HCT116 (cell line): ENCODE results near the gene KCNJ1. TPM values are rescaled to one million over a fixed set of nuclear protein-coding genes. Genes with fewer than 3 reads are reported as not detected.

ENCODE experiments used
- ATAC-seq: fragments of 200-7000 bp; cut with Tn5 transposase; 2 replicates; pipeline ENCODE4 v1.9.1; 2020; ENCODE audit warnings: mild to moderate bottlenecking, moderate library complexity
- Bru-seq: library from RNA; stranded (reverse); fragments of 400-500 nt; gene quantifications from one replicate; lab custom pipeline; 2021; lab: Mats Ljungman, UMichigan
- BruChase-seq, 2 experiments: library from RNA; stranded (reverse); fragments of 400-500 nt; gene quantifications; one replicate each; lab custom pipeline; 2021; lab: Mats Ljungman, UMichigan
- BruUV-seq: library from RNA; stranded (reverse); fragments of 400-500 nt; replicated peaks from 2 replicates; lab custom pipeline; 2021; lab: Mats Ljungman, UMichigan
- CTCF ChIA-PET: fragments of 300-600 bp; sonication (Branson Sonifier 250); formaldehyde crosslinking; loops from one replicate; lab custom pipeline; 2021; ENCODE audit warnings: antibody characterized with exemption; lab: Charles Lee
- POLR2A ChIA-PET: fragments of 300-600, 350-600 bp; sonication (Branson Sonifier 250); formaldehyde crosslinking; loops from one replicate; lab custom pipeline; 2021; ENCODE audit warnings: antibody characterized with exemption; lab: Charles Lee
- RAD21 ChIA-PET, 2 experiments: fragments of 300-600 bp; sonication (Branson Sonifier 250); formaldehyde crosslinking; loops; one replicate each; lab custom pipeline; 2023; ENCODE audit warnings: low total read pairs in 2 of 2; ENCODE audit not compliant: uncharacterized antibody in 2 of 2, unreplicated experiment in 2 of 2, low non-redundant PET in 1 of 2; lab: Charles Lee
- DNase-seq: peaks from one replicate; pipeline ENCODE4 v3.0.0-alpha.2; 2010; ENCODE audit warnings: low read depth, low spot score
- H2AFZ ChIP-seq: fragments of 200-600 bp; shearing (Covaris generic), sonication (generic); 2 replicates; pipeline ENCODE4 v1.6.1; 2017; ENCODE audit warnings: low read depth, mixed run types, mixed read lengths, antibody characterized with exemption, low read length; ENCODE audit not compliant: poor library complexity, severe bottlenecking
- H3K27ac ChIP-seq: 2 replicates; pipeline ENCODE4 v1.5.1; 2012; ENCODE audit warnings: low read depth, low read length
- H3K27me3 ChIP-seq: fragments of 200-600 bp; sonication (generic); 2 replicates; pipeline ENCODE4 v1.6.1; 2016; ENCODE audit warnings: mixed run types, low read length, mixed read lengths; ENCODE audit not compliant: insufficient read depth
- H3K36me3 ChIP-seq, 2 experiments: fragments of 200-500 bp in 1 of 2; fragments of 200-600 bp in 1 of 2; sonication (Bioruptor generic) in 1 of 2; sonication (generic) in 1 of 2; 2 replicates each; pipeline versions ENCODE4 v1.5.1 to v1.6.1; 2014 to 2016; ENCODE audit warnings: low read length in 2 of 2, inconsistent platforms in 1 of 2, mixed read lengths in 1 of 2, mixed run types in 1 of 2; ENCODE audit not compliant: insufficient read depth in 2 of 2, control insufficient read depth in 1 of 2
- H3K4me1 ChIP-seq, 2 experiments: fragments of 200-600 bp in 1 of 2; sonication (generic) in 1 of 2; 2 replicates each; pipeline versions ENCODE4 v1.5.1 to v1.6.1; 2012 to 2017; ENCODE audit warnings: low read length in 2 of 2, inconsistent platforms in 1 of 2, mild to moderate bottlenecking in 1 of 2, mixed read lengths in 1 of 2, mixed run types in 1 of 2, moderate library complexity in 1 of 2; ENCODE audit not compliant: insufficient read depth in 2 of 2, control insufficient read depth in 1 of 2
- H3K4me2 ChIP-seq: fragments of 200-600 bp; sonication (generic); 2 replicates; pipeline ENCODE4 v1.6.1; 2017; ENCODE audit warnings: mixed run types, low read length, mixed read lengths
- H3K4me3 ChIP-seq, 2 experiments: fragments of 200-600 bp in 1 of 2; sonication (generic) in 1 of 2; replicated peaks in 1 of 2; 2 replicates each; pipeline ENCODE4 v1.5.1; 2011 to 2016; ENCODE audit warnings: low read length in 2 of 2, control low read depth in 1 of 2, low read depth in 1 of 2, mild to moderate bottlenecking in 1 of 2, mixed read lengths in 1 of 2, mixed run types in 1 of 2
- H3K79me2 ChIP-seq: fragments of 200-600 bp; sonication (generic); 2 replicates; pipeline ENCODE4 v1.6.1; 2017; ENCODE audit warnings: mild to moderate bottlenecking, mixed run types, low read length, moderate library complexity, mixed read lengths; ENCODE audit not compliant: insufficient read depth
- H3K9ac ChIP-seq: fragments of 200-600 bp; sonication (generic); 2 replicates; pipeline ENCODE4 v1.6.1; 2016; ENCODE audit warnings: low read length, mixed read lengths
- H3K9me2 ChIP-seq: fragments of 200-600 bp; sonication (generic), shearing (Covaris generic); 2 replicates; pipeline ENCODE4 v1.6.1; 2017; ENCODE audit warnings: mixed run types, mild to moderate bottlenecking, moderate library complexity; ENCODE audit not compliant: insufficient read depth
- H3K9me3 ChIP-seq, 2 experiments: fragments of 200-500 bp in 1 of 2; fragments of 200-600 bp in 1 of 2; sonication (Bioruptor generic) in 1 of 2; sonication (generic) in 1 of 2; 2 replicates each; pipeline ENCODE4 v1.6.1; 2014 to 2017; ENCODE audit warnings: low read length in 2 of 2, mixed read lengths in 2 of 2, inconsistent platforms in 1 of 2, low read depth in 1 of 2, mild to moderate bottlenecking in 1 of 2, mixed run types in 1 of 2, moderate library complexity in 1 of 2; ENCODE audit not compliant: control insufficient read depth in 1 of 2, insufficient read depth in 1 of 2
- H4K20me1 ChIP-seq: fragments of 200-600 bp; sonication (generic), shearing (Covaris generic); 2 replicates; pipeline ENCODE4 v1.6.1; 2017; ENCODE audit warnings: mixed run types, mild to moderate bottlenecking, moderate library complexity; ENCODE audit not compliant: insufficient read depth
- EZH2 ChIP-seq: fragments of 200-600 bp; sonication (generic); IDR thresholded peaks from 2 replicates; pipeline ENCODE4 v1.6.1; 2017; ENCODE audit warnings: antibody characterized with exemption, mixed run types
- FOSL1 ChIP-seq: IDR thresholded peaks from 2 replicates; pipeline ENCODE4 v1.6.1; 2012; ENCODE audit warnings: low read depth
- JUND ChIP-seq: IDR thresholded peaks from 2 replicates; pipeline ENCODE4 v1.6.1; 2012
- POLR2AphosphoS5 ChIP-seq: IDR thresholded peaks from 2 replicates; pipeline ENCODE4 v1.6.1; 2011; ENCODE audit warnings: mild to moderate bottlenecking, low read depth, low read length, moderate library complexity
- REST ChIP-seq: IDR thresholded peaks from 2 replicates; pipeline ENCODE4 v1.6.1; 2012; ENCODE audit warnings: low read depth
- SIN3A ChIP-seq: IDR thresholded peaks from 2 replicates; pipeline ENCODE4 v1.6.1; 2012; ENCODE audit warnings: low read depth
- SP1 ChIP-seq: IDR thresholded peaks from 2 replicates; pipeline ENCODE4 v1.6.1; 2012; ENCODE audit warnings: low read depth
- SRF ChIP-seq: IDR thresholded peaks from 2 replicates; pipeline ENCODE4 v1.6.1; 2012; ENCODE audit warnings: low read depth
- intact Hi-C: fragments of 100-400 bp; cut with micrococcal nuclease; formaldehyde crosslinking; loops from 2 replicates; pipeline ENCODE4 v1.10.0; 2022
- long read RNA-seq: library from polyadenylated mRNA; unstranded; transcript quantifications from one replicate; pipeline ENCODE4 v2.0.0, GENCODE V29; 2021; ENCODE audit not compliant: unreplicated experiment
- polyA plus RNA-seq: library from polyadenylated mRNA; unstranded; fragments of >200 nt; gene quantifications from 2 replicates; pipeline ENCODE4 v1.2.1, GENCODE V29; 2012; ENCODE audit warnings: missing spikeins
- total RNA-seq: library from RNA; stranded (reverse); gene quantifications from one replicate; pipeline ENCODE4 v1.2.1, GENCODE V29; 2021; ENCODE audit not compliant: unreplicated experiment

The KCNJ1 gene
- 0.15 TPM for total RNA-seq
- polyA plus RNA-seq, result 0.05 and 0.17 TPM in 2 replicates
- percentile 23 among the genes with signal in this experiment for Bru-seq, nascent RNA
- BruChase-seq, experiment 1, labeled RNA remaining after a 6-hour chase, result percentile 24 among the genes with signal in this experiment
- BruChase-seq, experiment 2, labeled RNA remaining after a 2-hour chase, result percentile 29 among the genes with signal in this experiment
- long read RNA-seq, result 0 reads

GRCh38 chr11:128867277-128867676, at the start of gene KCNJ1:
TSS of gene KCNJ1 (minus strand) at chr11:128867296. CDS start at chr11:128840243, 27,053 bp downstream.
- Histone ChIP-seq H3K4me2 (no peak within 1 kb of the TSS), H3K4me1 (no peaks in the 10 kb centered on the region), H3K27ac (no peak within 1 kb of the TSS), H3K27me3 (peaks cover 6% of the 10 kb centered on the region; the same call in 1 of the 2 replicates), H3K36me3 (no peaks in the 10 kb centered on the region), H3K4me3 (no peak within 1 kb of the TSS), H4K20me1 (no peaks in the 10 kb centered on the region), H2AFZ (no peak within 1 kb of the TSS), H3K79me2 (no peaks in the 10 kb centered on the region), H3K9me3 (no peaks in the 10 kb centered on the region), H3K9ac (no peak within 1 kb of the TSS), H3K9me2 (no peaks in the 10 kb centered on the region)
- RAD21 ChIA-PET, result no interaction called here
- TF ChIP-seq SIN3A (no peak), FOSL1 (no peak), REST (no peak), SRF (no peak), EZH2 (no peak), POLR2AphosphoS5 (no peak), JUND (no peak), SP1 (no peak)
- intact Hi-C loops, result no loop called here
- no peak for ATAC-seq
- no TSS peak for BruUV-seq
- CTCF ChIA-PET, result no interaction called here
- DNase-seq, result no peak
- POLR2A ChIA-PET, result no interaction called here
